ENCODE results near the gene KIF13A. TPM values are rescaled to one million over a fixed set of nuclear protein-coding genes. Genes with fewer than 3 reads are reported as not detected.
"Not testable (repeated sequence)": the region's sequence is repeated elsewhere in the genome, so short reads cannot be mapped to it uniquely, and the experiment has no call there.

Gene KIF13A
- total RNA-seq, 1 experiment from 2014 or later = 24.1 TPM

- Mint-ChIP-seq H3K9me3 (ENCODE audit: unreplicated experiment) (no peaks in the 10 kb centered on the region), H3K4me1 (ENCODE audit: insufficient read depth, unreplicated experiment) (peaks cover 5% of the 10 kb centered on the region), H3K36me3 (ENCODE audit: insufficient read depth, unreplicated experiment) (no peaks in the 10 kb centered on the region), H3K27me3 (ENCODE audit: insufficient read depth, unreplicated experiment) (no peaks in the 10 kb centered on the region), H3K4me3 (ENCODE audit: unreplicated experiment) (no peak overlapping the region), H3K27ac (ENCODE audit: low read depth, unreplicated experiment) (no peak overlapping the region)
- no TSS peak for BruUV-seq (replicated peaks)
- DNase-seq (ENCODE audit: unreplicated experiment) = no peak
- intact Hi-C loops (cut with micrococcal nuclease) = no loop called here
- no peak for TF ChIP-seq CTCF (IDR thresholded peaks at IDR 0.05; ENCODE audit: unreplicated experiment)
- ChIA-PET POLR2A (interaction anchor here (0.6 to 1.2 kb wide), 3 partner anchors 9 to 263 kb away, joined by 3 to 7 read pairs (median 3); no protein-coding TSS in a partner anchor), CTCF (interaction anchor here (1.1 to 2.1 kb wide), 2 partner anchors 10 to 11 kb away, joined by 3 to 5 read pairs; no protein-coding TSS in a partner anchor)
These were observed 23.9 kb upstream of the KIF13A start for GRCh38 chr6:18011287-18011686.

DNA sequence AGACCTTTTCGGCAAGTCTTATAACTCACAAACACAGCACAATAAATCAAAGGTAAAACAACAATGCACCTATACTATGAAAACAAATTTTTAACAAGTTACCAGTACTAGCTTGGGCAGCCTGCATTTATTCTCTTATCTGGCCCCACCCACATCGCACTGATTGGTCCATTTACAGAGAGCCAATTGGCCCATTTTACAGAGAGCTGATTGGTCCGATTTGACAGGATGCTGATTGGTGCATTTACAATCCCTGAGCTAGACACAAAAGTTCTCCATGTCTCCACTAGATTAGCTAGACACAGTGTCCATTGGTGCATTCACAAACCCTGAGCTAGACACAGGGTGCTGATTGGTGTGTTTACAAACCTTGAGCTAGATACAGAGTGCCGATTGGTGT is 23.1 kb upstream of the KIF13A start:
- H3K27ac Mint-ChIP-seq (ENCODE audit: low read depth, unreplicated experiment); H3K9me3 Mint-ChIP-seq (ENCODE audit: unreplicated experiment); DNase-seq (ENCODE audit: unreplicated experiment); intact Hi-C loops (cut with micrococcal nuclease); H3K36me3 Mint-ChIP-seq (ENCODE audit: insufficient read depth, unreplicated experiment); BruUV-seq (replicated peaks); H3K4me1 Mint-ChIP-seq (ENCODE audit: insufficient read depth, unreplicated experiment); H3K4me3 Mint-ChIP-seq (ENCODE audit: unreplicated experiment); H3K27me3 Mint-ChIP-seq (ENCODE audit: insufficient read depth, unreplicated experiment): not testable (repeated sequence)
- POLR2A ChIA-PET = interaction anchor here (0.6 to 1.2 kb wide), 3 partner anchors 10 to 263 kb away, joined by 3 to 7 read pairs (median 3); no protein-coding TSS in a partner anchor
- CTCF ChIA-PET = interaction anchor here (0.8 to 1.1 kb wide), 2 partner anchors 12 to 27 kb away, joined by 3 read pairs; no protein-coding TSS in a partner anchor

DNA sequence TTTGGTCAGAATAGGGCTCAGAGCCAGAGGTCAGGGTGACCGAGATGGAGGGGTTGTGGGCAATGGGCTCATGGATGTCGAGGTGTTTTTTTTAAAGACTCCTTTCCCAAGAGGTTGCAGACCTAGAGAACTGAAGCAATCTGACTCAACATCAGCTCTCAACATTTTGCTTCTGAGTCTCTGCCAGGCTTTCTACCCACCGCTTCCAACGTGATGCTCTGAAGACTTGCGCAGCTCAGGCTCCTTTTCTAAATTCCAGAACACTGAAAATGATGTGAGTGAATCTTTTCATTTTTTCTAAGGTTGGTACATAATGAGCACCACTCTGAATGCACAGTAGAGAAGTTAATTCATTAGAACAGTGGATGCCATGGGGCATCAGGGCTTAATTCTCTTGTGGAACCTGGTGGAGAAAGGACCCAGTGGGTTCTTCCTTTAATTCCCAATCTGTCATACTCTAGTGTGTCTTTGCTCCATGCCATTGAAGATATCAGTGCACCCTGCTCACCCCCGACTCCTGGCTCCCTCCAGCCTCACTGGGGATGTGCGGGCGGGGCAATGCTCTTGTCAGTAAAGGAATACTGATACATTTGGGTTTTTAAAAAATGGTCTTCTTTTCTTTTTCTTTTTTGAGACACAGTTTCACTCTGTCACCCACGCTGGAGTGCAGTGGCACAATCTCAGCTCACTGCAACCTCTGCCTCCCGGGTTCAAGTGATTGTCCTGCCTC is 17.0 kb upstream of the KIF13A start:
- no peaks in the 10 kb centered on the region for H3K4me1 Mint-ChIP-seq (ENCODE audit: insufficient read depth, unreplicated experiment)
- DNase-seq (ENCODE audit: unreplicated experiment) = no peak
- no peak overlapping the region for H3K4me3 Mint-ChIP-seq (ENCODE audit: unreplicated experiment)
- H3K36me3 Mint-ChIP-seq (ENCODE audit: insufficient read depth, unreplicated experiment) = no peaks in the 10 kb centered on the region
- no peak overlapping the region for H3K27ac Mint-ChIP-seq (ENCODE audit: low read depth, unreplicated experiment)
- no peaks in the 10 kb centered on the region for H3K9me3 Mint-ChIP-seq (ENCODE audit: unreplicated experiment)
- no TSS peak for BruUV-seq (replicated peaks)
- POLR2A ChIA-PET = interaction anchor here (0.6 kb wide), 1 partner anchor 102 kb away, joined by 3 read pairs; no protein-coding TSS in a partner anchor
- CTCF ChIA-PET = interaction anchor here (0.5 to 0.9 kb wide), 2 partner anchors 10 to 191 kb away, joined by 3 read pairs; no protein-coding TSS in a partner anchor
- TF ChIP-seq CTCF (IDR thresholded peaks at IDR 0.05; ENCODE audit: unreplicated experiment) = no peak
- intact Hi-C loops (cut with micrococcal nuclease) = no loop called here
- no peaks in the 10 kb centered on the region for H3K27me3 Mint-ChIP-seq (ENCODE audit: insufficient read depth, unreplicated experiment)

DNA sequence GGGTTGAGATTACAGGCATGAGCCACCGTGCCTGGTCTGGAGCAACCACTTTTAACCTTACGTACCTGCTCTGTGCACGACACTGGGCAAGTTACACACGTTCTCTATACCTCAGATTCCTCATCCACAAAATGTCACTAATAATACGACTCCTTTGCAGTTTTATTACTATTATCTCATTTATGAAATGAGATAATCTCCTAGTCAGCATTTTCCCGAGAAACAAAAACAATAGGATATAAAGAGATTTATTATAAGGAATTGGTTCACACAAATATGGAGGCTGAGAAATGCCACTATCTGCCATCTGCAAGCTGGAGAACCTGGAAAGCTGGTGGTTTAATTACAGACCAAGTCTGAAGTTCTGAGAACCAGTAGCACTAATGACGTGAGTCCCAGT is 12.0 kb upstream of the KIF13A start:
- Mint-ChIP-seq H3K27me3 (ENCODE audit: insufficient read depth, unreplicated experiment) (no peaks in the 10 kb centered on the region), H3K36me3 (ENCODE audit: insufficient read depth, unreplicated experiment) (no peaks in the 10 kb centered on the region), H3K4me3 (ENCODE audit: unreplicated experiment) (no peak overlapping the region), H3K4me1 (ENCODE audit: insufficient read depth, unreplicated experiment) (no peaks in the 10 kb centered on the region), H3K9me3 (ENCODE audit: unreplicated experiment) (no peaks in the 10 kb centered on the region), H3K27ac (ENCODE audit: low read depth, unreplicated experiment) (no peak overlapping the region)
- no peak for TF ChIP-seq CTCF (IDR thresholded peaks at IDR 0.05; ENCODE audit: unreplicated experiment)
- intact Hi-C loops (cut with micrococcal nuclease) = no loop called here
- ChIA-PET POLR2A (interaction anchor here (1.2 kb wide), 1 partner anchor 12 kb away, joined by 3 read pairs; the partner anchor contains the start of gene KIF13A), CTCF (no interaction called here)
- no TSS peak for BruUV-seq (replicated peaks)
- no peak for DNase-seq (ENCODE audit: unreplicated experiment)
